ENCODE measurements around the gene SH3GL1. TPM values are rescaled to one million over a fixed set of nuclear protein-coding genes. Genes with fewer than 3 reads are reported as not detected.

SH3GL1 gene
- total RNA-seq, 1 donor from 2014 or later, result 128 TPM

- Mint-ChIP-seq H3K4me3 (ENCODE audit: unreplicated experiment) (peak overlapping the region; percentile 92), H3K27ac (ENCODE audit: unreplicated experiment) (peak overlapping the region; percentile 75), H3K4me1 (ENCODE audit: unreplicated experiment) (peaks cover 27% of the 10 kb centered on the region), H3K36me3 (ENCODE audit: low read depth, unreplicated experiment) (no peaks in the 10 kb centered on the region), H3K27me3 (ENCODE audit: unreplicated experiment) (peaks cover 7% of the 10 kb centered on the region), H3K9me3 (ENCODE audit: unreplicated experiment) (no peaks in the 10 kb centered on the region)
- TF ChIP-seq, protein P1, sequence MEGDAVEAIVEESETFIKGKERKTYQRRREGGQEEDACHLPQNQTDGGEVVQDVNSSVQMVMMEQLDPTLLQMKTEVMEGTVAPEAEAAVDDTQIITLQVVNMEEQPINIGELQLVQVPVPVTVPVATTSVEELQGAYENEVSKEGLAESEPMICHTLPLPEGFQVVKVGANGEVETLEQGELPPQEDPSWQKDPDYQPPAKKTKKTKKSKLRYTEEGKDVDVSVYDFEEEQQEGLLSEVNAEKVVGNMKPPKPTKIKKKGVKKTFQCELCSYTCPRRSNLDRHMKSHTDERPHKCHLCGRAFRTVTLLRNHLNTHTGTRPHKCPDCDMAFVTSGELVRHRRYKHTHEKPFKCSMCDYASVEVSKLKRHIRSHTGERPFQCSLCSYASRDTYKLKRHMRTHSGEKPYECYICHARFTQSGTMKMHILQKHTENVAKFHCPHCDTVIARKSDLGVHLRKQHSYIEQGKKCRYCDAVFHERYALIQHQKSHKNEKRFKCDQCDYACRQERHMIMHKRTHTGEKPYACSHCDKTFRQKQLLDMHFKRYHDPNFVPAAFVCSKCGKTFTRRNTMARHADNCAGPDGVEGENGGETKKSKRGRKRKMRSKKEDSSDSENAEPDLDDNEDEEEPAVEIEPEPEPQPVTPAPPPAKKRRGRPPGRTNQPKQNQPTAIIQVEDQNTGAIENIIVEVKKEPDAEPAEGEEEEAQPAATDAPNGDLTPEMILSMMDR (IDR thresholded peaks at IDR 0.05; ENCODE audit: unreplicated experiment), result no peak
- no peak for DNase-seq (ENCODE audit: low spot score)
Observed at GRCh38 chr19:4403005-4403761, 2.8 kb upstream of the SH3GL1 start.

DNA sequence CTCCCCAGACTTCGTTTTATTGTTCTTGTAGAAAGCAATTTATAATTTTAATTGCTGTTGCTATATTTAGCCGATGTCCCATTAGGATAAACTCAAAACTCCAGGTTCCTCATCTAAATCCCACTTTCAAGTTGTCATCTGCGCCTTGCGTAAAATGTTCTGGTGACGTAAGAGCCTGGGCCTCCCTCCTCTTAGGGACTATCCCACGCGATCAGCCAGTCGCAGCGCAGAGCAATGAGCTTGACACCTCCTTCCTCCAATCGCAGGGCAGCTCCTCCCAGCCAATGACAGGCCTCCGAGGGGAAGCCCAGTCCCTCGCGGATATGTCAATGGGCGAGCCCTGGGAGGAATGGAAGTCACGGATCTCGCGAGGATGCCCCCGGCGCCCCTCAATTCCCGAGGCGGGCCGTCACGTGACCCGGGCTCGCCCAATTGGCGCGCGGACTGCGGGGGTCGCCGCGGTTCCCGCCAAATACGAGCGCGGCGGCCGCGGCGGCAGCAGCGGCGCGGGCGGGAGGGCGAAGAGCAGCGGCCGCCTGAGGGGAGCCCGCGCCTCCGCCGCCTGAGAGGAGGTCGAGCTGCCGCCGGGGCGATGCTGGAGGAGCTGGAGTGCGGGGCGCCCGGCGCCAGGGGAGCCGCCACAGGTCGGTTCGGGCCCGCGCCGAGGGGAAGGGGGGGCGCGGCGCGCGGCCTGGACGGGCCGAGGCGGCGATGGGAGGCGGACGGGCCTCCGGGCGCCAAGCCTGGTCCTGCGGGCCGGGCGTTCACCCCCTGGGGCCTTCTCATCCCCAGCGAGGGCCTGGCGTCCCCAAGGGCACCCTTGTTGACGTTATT is 2.0 kb upstream of the SH3GL1 start, which contains the start of gene CHAF1A:
TSS of gene CHAF1A (plus strand) at position 470 of the 834 bp plus-strand sequence. CDS start at position 593, 123 bp downstream.
- peak; percentile 99 for DNase-seq (ENCODE audit: low spot score)
- Mint-ChIP-seq H3K4me3 (ENCODE audit: unreplicated experiment) (peak within 1 kb of the TSS; percentile 92), H3K27me3 (ENCODE audit: unreplicated experiment) (peaks cover 10% of the 10 kb centered on the region), H3K9me3 (ENCODE audit: unreplicated experiment) (no peaks in the 10 kb centered on the region), H3K27ac (ENCODE audit: unreplicated experiment) (peak within 1 kb of the TSS; percentile 95), H3K36me3 (ENCODE audit: low read depth, unreplicated experiment) (no peaks in the 10 kb centered on the region), H3K4me1 (ENCODE audit: unreplicated experiment) (peaks cover 29% of the 10 kb centered on the region)
- TF ChIP-seq, protein P1 (IDR thresholded peaks at IDR 0.05; ENCODE audit: unreplicated experiment), result no peak

- TF ChIP-seq, protein P1 (IDR thresholded peaks at IDR 0.05; ENCODE audit: unreplicated experiment), result peak; percentile 19
- Mint-ChIP-seq H3K27me3 (ENCODE audit: unreplicated experiment) (peaks cover 10% of the 10 kb centered on the region), H3K27ac (ENCODE audit: unreplicated experiment) (peak overlapping the region; percentile 95), H3K4me1 (ENCODE audit: unreplicated experiment) (peaks cover 34% of the 10 kb centered on the region), H3K4me3 (ENCODE audit: unreplicated experiment) (peak overlapping the region; percentile 90), H3K9me3 (ENCODE audit: unreplicated experiment) (no peaks in the 10 kb centered on the region), H3K36me3 (ENCODE audit: low read depth, unreplicated experiment) (no peaks in the 10 kb centered on the region)
- DNase-seq (ENCODE audit: low spot score), result no peak
Observed at GRCh38 chr19:4401769-4402170, 1.4 kb upstream of the SH3GL1 start.

DNA sequence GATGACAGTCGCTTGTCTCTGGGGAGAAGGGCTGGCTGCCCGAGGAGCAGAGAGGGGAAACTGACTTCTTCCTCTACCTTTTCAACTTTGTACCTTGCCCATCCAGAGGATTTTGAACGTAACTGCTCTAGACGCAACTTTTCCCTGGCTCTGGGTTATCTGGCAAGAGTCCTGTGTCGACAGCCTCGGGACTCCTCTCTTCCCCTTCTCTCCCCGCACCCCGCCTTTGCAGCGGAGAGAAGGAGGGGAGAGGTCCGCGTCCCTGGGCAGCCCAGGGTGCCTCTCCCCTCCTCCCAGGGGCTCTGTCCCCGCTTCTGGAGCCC is 574 bp downstream of the SH3GL1 start:
- Mint-ChIP-seq H3K4me3 (ENCODE audit: unreplicated experiment) (peak overlapping the region; percentile 94), H3K27ac (ENCODE audit: unreplicated experiment) (peak overlapping the region; percentile 84), H3K4me1 (ENCODE audit: unreplicated experiment) (peaks cover 39% of the 10 kb centered on the region), H3K9me3 (ENCODE audit: unreplicated experiment) (no peaks in the 10 kb centered on the region), H3K27me3 (ENCODE audit: unreplicated experiment) (peaks cover 10% of the 10 kb centered on the region), H3K36me3 (ENCODE audit: low read depth, unreplicated experiment) (no peaks in the 10 kb centered on the region)
- no peak for DNase-seq (ENCODE audit: low spot score)
- TF ChIP-seq, protein P1 (IDR thresholded peaks at IDR 0.05; ENCODE audit: unreplicated experiment), result no peak
